Astrocyte (in vitro differentiated cells and primary cell): ENCODE measurements around the gene RUNDC1.

Experiments used
- EZH2 ChIP-seq: IDR thresholded peaks from 2 replicates; pipeline ENCODE4 v1.6.1; 2012; ENCODE audit warnings: mild to moderate bottlenecking, low read length, inconsistent platforms; ENCODE audit not compliant: insufficient read depth
- TF ChIP-seq, protein P1 (sequence below): IDR thresholded peaks from 2 replicates; pipeline ENCODE4 v1.5.1; 2011; ENCODE audit warnings: low read depth, mild to moderate bottlenecking, inconsistent platforms, low read length, moderate library complexity; ENCODE audit not compliant: insufficient read depth

DNA sequence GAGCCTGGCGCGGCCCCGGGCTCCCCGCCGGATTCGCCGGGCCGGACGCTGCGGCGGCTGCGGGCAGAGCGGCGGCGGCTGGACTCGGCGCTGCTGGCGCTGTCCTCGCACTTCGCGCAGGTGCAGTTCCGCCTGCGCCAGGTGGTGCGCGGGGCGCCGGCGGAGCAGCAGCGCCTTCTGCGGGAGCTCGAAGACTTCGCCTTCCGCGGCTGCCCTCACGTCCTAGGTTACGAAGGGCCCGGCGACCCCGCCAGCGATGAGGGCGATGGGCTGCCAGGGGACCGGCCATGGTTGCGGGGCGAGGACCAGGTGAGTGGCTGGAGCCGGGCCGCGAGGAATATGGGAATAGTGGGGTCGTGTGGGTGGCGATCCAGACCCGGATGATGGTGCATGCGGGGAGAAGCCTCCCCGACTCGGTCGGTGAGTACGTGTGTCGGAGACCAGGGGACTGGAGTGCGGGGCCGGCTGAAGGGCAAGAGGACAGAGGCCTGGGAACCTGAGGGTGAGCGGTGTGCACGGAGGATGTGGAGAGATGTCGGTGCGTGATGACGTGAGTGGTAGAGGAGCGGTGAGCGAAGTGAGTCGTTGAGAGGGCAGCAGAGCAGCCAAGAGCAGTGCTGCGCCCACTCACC lies 517 bp downstream of the RUNDC1 start:
- TF ChIP-seq, protein P1, sequence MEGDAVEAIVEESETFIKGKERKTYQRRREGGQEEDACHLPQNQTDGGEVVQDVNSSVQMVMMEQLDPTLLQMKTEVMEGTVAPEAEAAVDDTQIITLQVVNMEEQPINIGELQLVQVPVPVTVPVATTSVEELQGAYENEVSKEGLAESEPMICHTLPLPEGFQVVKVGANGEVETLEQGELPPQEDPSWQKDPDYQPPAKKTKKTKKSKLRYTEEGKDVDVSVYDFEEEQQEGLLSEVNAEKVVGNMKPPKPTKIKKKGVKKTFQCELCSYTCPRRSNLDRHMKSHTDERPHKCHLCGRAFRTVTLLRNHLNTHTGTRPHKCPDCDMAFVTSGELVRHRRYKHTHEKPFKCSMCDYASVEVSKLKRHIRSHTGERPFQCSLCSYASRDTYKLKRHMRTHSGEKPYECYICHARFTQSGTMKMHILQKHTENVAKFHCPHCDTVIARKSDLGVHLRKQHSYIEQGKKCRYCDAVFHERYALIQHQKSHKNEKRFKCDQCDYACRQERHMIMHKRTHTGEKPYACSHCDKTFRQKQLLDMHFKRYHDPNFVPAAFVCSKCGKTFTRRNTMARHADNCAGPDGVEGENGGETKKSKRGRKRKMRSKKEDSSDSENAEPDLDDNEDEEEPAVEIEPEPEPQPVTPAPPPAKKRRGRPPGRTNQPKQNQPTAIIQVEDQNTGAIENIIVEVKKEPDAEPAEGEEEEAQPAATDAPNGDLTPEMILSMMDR, result no peak
- TF ChIP-seq EZH2, result no peak
